HepG2 (cell line): ENCODE measurements around the gene NYAP1. TPM values are rescaled to one million over a fixed set of nuclear protein-coding genes. Genes with fewer than 3 reads are reported as not detected.

ENCODE experiments used
- ATAC-seq: fragments of 200-7000 bp; cut with Tn5 transposase; 3 replicates; pipeline ENCODE4 v1.9.1; 2020; ENCODE audit warnings: mild to moderate bottlenecking, moderate library complexity
- BruUV-seq: library from RNA; stranded (reverse); fragments of 400-500 nt; replicated peaks from 2 replicates; lab custom pipeline; 2021; lab: Mats Ljungman, UMichigan
- CTCF ChIA-PET: fragments of 300-600 bp; formaldehyde crosslinking; extraction: SDS; loops from one replicate; lab custom pipeline; 2021; ENCODE audit warnings: low total read pairs, inconsistent platforms, low intra/inter-chr PET ratio; lab: Yijun Ruan, JAX
- POLR2A ChIA-PET: fragments of 350-600 bp; sonication (Branson Sonifier 250); formaldehyde crosslinking; loops from one replicate; lab custom pipeline; 2020; ENCODE audit warnings: antibody characterized with exemption, inconsistent platforms; lab: Yijun Ruan, JAX
- DNase-seq: peaks from one replicate; pipeline ENCODE4 v3.0.0-alpha.2; 2015; ENCODE audit warnings: low spot score
- FAIRE-seq: peaks from 3 replicates; lab custom pipeline; 2011; peaks lifted over from hg19 to GRCh38; lab: Jason Lieb, UNC
- H2AFZ ChIP-seq: one replicate; pipeline ENCODE4 v1.6.1; 2011; ENCODE audit warnings: low read length, inconsistent platforms
- H3K27ac ChIP-seq: fragments of 300-600 bp; 3 replicates; pipeline ENCODE4 v1.8.0; 2011; ENCODE audit warnings: mixed run types, mild to moderate bottlenecking, mixed read lengths, low read length, inconsistent platforms; ENCODE audit not compliant: insufficient read depth; ENCODE audit errors: extremely low read length
- H3K27me3 ChIP-seq, 2 experiments: fragments of 200-600 bp in 1 of 2; 2 replicates in 1 of 2; 3 replicates in 1 of 2; pipeline versions ENCODE4 v1.6.0 to v1.8.0; 2011; ENCODE audit warnings: low read length in 2 of 2, mild to moderate bottlenecking in 2 of 2, moderate library complexity in 2 of 2, inconsistent platforms in 1 of 2; ENCODE audit not compliant: insufficient read depth in 2 of 2, control insufficient read depth in 1 of 2
- H3K36me3 ChIP-seq, 2 experiments: fragments of 200-600 bp in 1 of 2; replicated peaks in 1 of 2; 2 replicates in 1 of 2; 3 replicates in 1 of 2; pipeline versions ENCODE4 v1.5.1 to v1.8.0; 2011; ENCODE audit warnings: low read length in 2 of 2, inconsistent platforms in 1 of 2; ENCODE audit not compliant: insufficient read depth in 2 of 2, control insufficient read depth in 1 of 2
- H3K4me1 ChIP-seq: 2 replicates; pipeline ENCODE4 v1.5.1; 2012; ENCODE audit warnings: low read length, inconsistent platforms; ENCODE audit not compliant: insufficient read depth
- H3K4me2 ChIP-seq: 2 replicates; pipeline ENCODE4 v1.6.0; 2011; ENCODE audit warnings: low read depth, low read length, inconsistent platforms
- H3K4me3 ChIP-seq, 3 experiments: fragments of 200-600 bp in 1 of 3; sonication (generic), shearing (Covaris generic) in 1 of 3; replicated peaks in 1 of 3; 2 replicates each; pipeline ENCODE4 v1.5.1; 2011 to 2016; ENCODE audit warnings: low read length in 3 of 3, inconsistent platforms in 2 of 3, low read depth in 2 of 3, mild to moderate bottlenecking in 2 of 3, control low read depth in 1 of 3, mixed read lengths in 1 of 3; ENCODE audit not compliant: insufficient read depth in 1 of 3
- H3K79me2 ChIP-seq: one replicate; pipeline ENCODE4 v1.6.1; 2011; ENCODE audit warnings: low read length, inconsistent platforms; ENCODE audit not compliant: insufficient read depth
- H3K9ac ChIP-seq: 2 replicates; pipeline ENCODE4 v1.6.0; 2011; ENCODE audit warnings: mild to moderate bottlenecking, low read depth, low read length, inconsistent platforms; ENCODE audit not compliant: insufficient read depth
- H3K9me3 ChIP-seq: 2 replicates; pipeline ENCODE4 v1.5.1; 2012; ENCODE audit warnings: mild to moderate bottlenecking, low read length
- H4K20me1 ChIP-seq: 2 replicates; pipeline ENCODE4 v1.6.0; 2011; ENCODE audit warnings: inconsistent platforms, mild to moderate bottlenecking, low read length, moderate library complexity; ENCODE audit not compliant: insufficient read depth
- MIER3 ChIP-seq: IDR thresholded peaks from 2 replicates; pipeline ENCODE4 v1.6.1; 2016; ENCODE audit warnings: missing compliant biosample characterization, borderline replicate concordance
- SNAPC5 ChIP-seq: sonication (generic); formaldehyde crosslinking; IDR thresholded peaks from 2 replicates; pipeline ENCODE4 v1.8.1; 2023; ENCODE audit warnings: mild to moderate bottlenecking, missing genetic modification reagents, borderline replicate concordance
- THRA ChIP-seq: sonication (generic); formaldehyde crosslinking; IDR thresholded peaks from 2 replicates; pipeline ENCODE4 v1.4.0; 2020; ENCODE audit warnings: missing genetic modification reagents, borderline replicate concordance
- ZBTB7B ChIP-seq: sonication (generic); formaldehyde crosslinking; IDR thresholded peaks from 2 replicates; pipeline ENCODE4 v1.4.0; 2020; ENCODE audit warnings: missing genetic modification reagents
- ZFP90 ChIP-seq: sonication (generic); formaldehyde crosslinking; IDR thresholded peaks from 2 replicates; pipeline ENCODE4 v1.8.0; 2022; ENCODE audit warnings: missing genetic modification reagents, mild to moderate bottlenecking, inconsistent platforms, borderline replicate concordance
- ZNF280B ChIP-seq: sonication (generic); formaldehyde crosslinking; IDR thresholded peaks from 2 replicates; pipeline ENCODE4 v1.5.0; 2020; ENCODE audit warnings: missing genetic modification reagents, mild to moderate bottlenecking, borderline replicate concordance
- WGBS: methylation state at CpG from one replicate; pipeline ENCODE4 v1.1.6; 2017; ENCODE audit warnings: low lambda C conversion rate; 5-methylcytosine and 5-hydroxymethylcytosine counted together
- in situ Hi-C: cut with HindIII; loops from 2 replicates; pipeline ENCODE4 v1.10.0; 2017; ENCODE audit warnings: low pct_unique_long_range_greater_than_20kb; ENCODE audit not compliant: extremely low pct_ligation_motif_present
- intact Hi-C: fragments of 100-400 bp; cut with micrococcal nuclease; formaldehyde crosslinking; loops from one replicate; pipeline ENCODE4 v1.10.0; 2022; ENCODE audit not compliant: unreplicated experiment
- polyA plus RNA-seq, 8 experiments: library from polyadenylated mRNA; depleted of rRNA in 3 of 8; stranded (reverse) in 7 of 8; unstranded in 1 of 8; fragments of >200 nt; fragmentation: Illumina TruSeq in 4 of 8; extraction: Trizol in 4 of 8; gene quantifications; 2 replicates each; pipeline versions ENCODE4 v1.2.1 to v1.2.3, GENCODE V29; 2011 to 2016; ENCODE audit warnings: low read depth in 4 of 8, missing spikeins in 1 of 8, mixed read lengths in 1 of 8; ENCODE audit not compliant: insufficient read depth in 1 of 8
- total RNA-seq, 5 experiments: library from RNA; depleted of rRNA; stranded (reverse); fragments of >200 nt; fragmentation: Illumina TruSeq; extraction: Trizol; gene quantifications; 2 replicates each; pipeline ENCODE4 v1.2.3, GENCODE V29; 2016; ENCODE audit warnings: low read depth in 1 of 5

Gene NYAP1
- total and polyA plus RNA-seq, 2 of the 13 experiments (the other 11 are each of a cell fraction or from before 2014, with no cell fraction given) = 0.15 to 0.46 TPM

GRCh38 chr7:100469227-100470044 lies 14.3 kb upstream of the NYAP1 start (continued):
- peak; percentile 13; the same call in 1 of the 2 replicates for TF ChIP-seq THRA (CRISPR knock-in tag)
- no peak for TF ChIP-seq ZNF280B (CRISPR knock-in tag)
- TF ChIP-seq ZBTB7B (CRISPR knock-in tag) = peak; percentile 53; the same call in 1 of the 2 replicates
- no peak for TF ChIP-seq MIER3 (CRISPR knock-in tag)

GRCh38 chr7:100471021-100471420 lies 12.7 kb upstream of the NYAP1 start:
- POLR2A ChIA-PET = no interaction called here
- intact Hi-C loops (no loop called here), in situ Hi-C loops (no loop called here)
- FAIRE-seq (no peak), ATAC-seq (no peak), DNase-seq (no peak)
- no peak overlapping the region for H3K4me2 ChIP-seq
- H3K79me2 ChIP-seq = no peaks in the 10 kb centered on the region
- H3K27ac ChIP-seq = no peak overlapping the region
- H3K36me3 ChIP-seq = peaks cover 4 to 8% of the 10 kb centered on the region in 2 experiments; a peak in 4 of 5 replicates
- no peak overlapping the region for H3K9ac ChIP-seq
- TF ChIP-seq SNAPC5 (no peak), ZFP90 (CRISPR knock-in tag) (no peak)
- no peaks in the 10 kb centered on the region for H3K9me3 ChIP-seq
- no peaks in the 10 kb centered on the region for H3K27me3 ChIP-seq
- no TSS peak for BruUV-seq
- no CpG with 5 or more reads among the region's 4 CpGs for WGBS
- CTCF ChIA-PET = no interaction called here
- no peak overlapping the region for H3K4me3 ChIP-seq
- H4K20me1 ChIP-seq = no peaks in the 10 kb centered on the region
- no peak overlapping the region for H2AFZ ChIP-seq
- H3K4me1 ChIP-seq = peaks cover 11% of the 10 kb centered on the region
